ENCODE measurements around the gene C22orf15. TPM values are rescaled to one million over a fixed set of nuclear protein-coding genes. Genes with fewer than 3 reads are reported as not detected.

The C22orf15 gene
- total RNA-seq, 1 donor from 2014 or later: 0.39 TPM

- no peak overlapping the region for H3K4me2 ChIP-seq (ENCODE audit: low read length)
- DNase-seq (ENCODE audit: low read depth) (no peak), FAIRE-seq (no peak)
- H3K9ac ChIP-seq (ENCODE audit: low read length): no peak overlapping the region
- no peak overlapping the region for H3K27ac ChIP-seq (ENCODE audit: low read depth, low read length)
- H3K4me1 ChIP-seq (ENCODE audit: insufficient read depth, low read length): peaks cover 10% of the 10 kb centered on the region
- H3K27me3 ChIP-seq (ENCODE audit: insufficient read depth, low read length): no peaks in the 10 kb centered on the region
- no peak overlapping the region for H3K4me3 ChIP-seq (ENCODE audit: insufficient read depth, low read depth, low read length)
- H3K36me3 Mint-ChIP-seq (ENCODE audit: low read depth, unreplicated experiment): peaks cover 9% of the 10 kb centered on the region
- H3K27ac Mint-ChIP-seq (ENCODE audit: unreplicated experiment): no peak overlapping the region
- H3K9me3 ChIP-seq (ENCODE audit: insufficient read depth, low read depth, low read length): no peaks in the 10 kb centered on the region
- no peaks in the 10 kb centered on the region for H3K9me3 Mint-ChIP-seq (ENCODE audit: unreplicated experiment)
- H2AFZ ChIP-seq (ENCODE audit: low read depth, low read length): no peak overlapping the region
- H3K79me2 ChIP-seq (ENCODE audit: insufficient read depth, low read length): no peaks in the 10 kb centered on the region
- peaks cover 3% of the 10 kb centered on the region for H4K20me1 ChIP-seq (ENCODE audit: insufficient read depth, low read length)
- peaks cover 21% of the 10 kb centered on the region for H3K4me1 Mint-ChIP-seq (ENCODE audit: low read depth, unreplicated experiment)
- H3K36me3 ChIP-seq (ENCODE audit: insufficient read depth, low read length): no peaks in the 10 kb centered on the region
- peaks cover 24% of the 10 kb centered on the region for H3K27me3 Mint-ChIP-seq (ENCODE audit: low read depth, unreplicated experiment)
- TF ChIP-seq, protein P1, sequence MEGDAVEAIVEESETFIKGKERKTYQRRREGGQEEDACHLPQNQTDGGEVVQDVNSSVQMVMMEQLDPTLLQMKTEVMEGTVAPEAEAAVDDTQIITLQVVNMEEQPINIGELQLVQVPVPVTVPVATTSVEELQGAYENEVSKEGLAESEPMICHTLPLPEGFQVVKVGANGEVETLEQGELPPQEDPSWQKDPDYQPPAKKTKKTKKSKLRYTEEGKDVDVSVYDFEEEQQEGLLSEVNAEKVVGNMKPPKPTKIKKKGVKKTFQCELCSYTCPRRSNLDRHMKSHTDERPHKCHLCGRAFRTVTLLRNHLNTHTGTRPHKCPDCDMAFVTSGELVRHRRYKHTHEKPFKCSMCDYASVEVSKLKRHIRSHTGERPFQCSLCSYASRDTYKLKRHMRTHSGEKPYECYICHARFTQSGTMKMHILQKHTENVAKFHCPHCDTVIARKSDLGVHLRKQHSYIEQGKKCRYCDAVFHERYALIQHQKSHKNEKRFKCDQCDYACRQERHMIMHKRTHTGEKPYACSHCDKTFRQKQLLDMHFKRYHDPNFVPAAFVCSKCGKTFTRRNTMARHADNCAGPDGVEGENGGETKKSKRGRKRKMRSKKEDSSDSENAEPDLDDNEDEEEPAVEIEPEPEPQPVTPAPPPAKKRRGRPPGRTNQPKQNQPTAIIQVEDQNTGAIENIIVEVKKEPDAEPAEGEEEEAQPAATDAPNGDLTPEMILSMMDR (IDR thresholded peaks at IDR 0.05; ENCODE audit: insufficient read depth, low read depth, low read length): no peak
- no peak for TF ChIP-seq EZH2 (IDR thresholded peaks at IDR 0.05; ENCODE audit: insufficient read depth, low read length)
- no peak overlapping the region for H3K4me3 Mint-ChIP-seq (ENCODE audit: unreplicated experiment)
Measured at GRCh38 chr22:23777776-23778576, 15.2 kb downstream of the C22orf15 start.

DNA sequence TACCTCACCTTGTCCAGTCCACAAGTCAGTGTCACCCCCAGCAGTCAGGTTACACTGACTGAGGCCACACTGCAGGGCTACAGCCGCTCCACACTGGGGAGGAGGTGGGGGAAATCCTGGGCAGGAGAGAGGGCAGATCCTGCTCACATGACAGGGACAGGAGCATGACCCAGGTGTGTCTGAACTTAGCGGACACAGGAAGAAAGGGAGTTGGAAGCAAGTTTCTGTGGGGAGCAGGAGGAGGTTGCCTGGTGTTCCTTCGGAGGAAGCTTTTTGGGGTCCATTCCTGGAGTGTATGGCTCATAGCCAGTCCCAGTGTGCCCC is 15.7 kb downstream of the C22orf15 start:
- no peaks in the 10 kb centered on the region for H3K36me3 ChIP-seq (ENCODE audit: insufficient read depth, low read length)
- Mint-ChIP-seq H3K27me3 (ENCODE audit: low read depth, unreplicated experiment) (peaks cover 19% of the 10 kb centered on the region), H3K27ac (ENCODE audit: unreplicated experiment) (no peak overlapping the region), H3K4me1 (ENCODE audit: low read depth, unreplicated experiment) (peaks cover 16% of the 10 kb centered on the region), H3K36me3 (ENCODE audit: low read depth, unreplicated experiment) (peaks cover 9% of the 10 kb centered on the region), H3K4me3 (ENCODE audit: unreplicated experiment) (no peak overlapping the region), H3K9me3 (ENCODE audit: unreplicated experiment) (no peaks in the 10 kb centered on the region)
- H3K79me2 ChIP-seq (ENCODE audit: insufficient read depth, low read length): no peaks in the 10 kb centered on the region
- H3K4me2 ChIP-seq (ENCODE audit: low read length): no peak overlapping the region
- DNase-seq (ENCODE audit: low read depth) (no peak), FAIRE-seq (no peak)
- H3K9me3 ChIP-seq (ENCODE audit: insufficient read depth, low read depth, low read length): no peaks in the 10 kb centered on the region
- no peak overlapping the region for H3K9ac ChIP-seq (ENCODE audit: low read length)
- H3K4me1 ChIP-seq (ENCODE audit: insufficient read depth, low read length): peaks cover 7% of the 10 kb centered on the region
- TF ChIP-seq, protein P1 (IDR thresholded peaks at IDR 0.05; ENCODE audit: insufficient read depth, low read depth, low read length): no peak
- TF ChIP-seq EZH2 (IDR thresholded peaks at IDR 0.05; ENCODE audit: insufficient read depth, low read length): no peak
- H3K27ac ChIP-seq (ENCODE audit: low read depth, low read length): no peak overlapping the region
- H2AFZ ChIP-seq (ENCODE audit: low read depth, low read length): no peak overlapping the region
- H4K20me1 ChIP-seq (ENCODE audit: insufficient read depth, low read length): peaks cover under 1% of the 10 kb centered on the region
- H3K4me3 ChIP-seq (ENCODE audit: insufficient read depth, low read depth, low read length): no peak overlapping the region
- H3K27me3 ChIP-seq (ENCODE audit: insufficient read depth, low read length): no peaks in the 10 kb centered on the region

- peaks cover 16% of the 10 kb centered on the region for H3K4me1 Mint-ChIP-seq (ENCODE audit: low read depth, unreplicated experiment)
Measured at GRCh38 chr22:23779083-23779482, 16.3 kb downstream of the C22orf15 start.

More at GRCh38 chr22:23779083-23779482, 16.3 kb downstream of the C22orf15 start:
- DNase-seq (ENCODE audit: low read depth): no peak
- no peak for FAIRE-seq
- Mint-ChIP-seq H3K36me3 (ENCODE audit: low read depth, unreplicated experiment) (peaks cover 9% of the 10 kb centered on the region), H3K4me3 (ENCODE audit: unreplicated experiment) (no peak overlapping the region), H3K27ac (ENCODE audit: unreplicated experiment) (no peak overlapping the region), H3K9me3 (ENCODE audit: unreplicated experiment) (no peaks in the 10 kb centered on the region), H3K27me3 (ENCODE audit: low read depth, unreplicated experiment) (peaks cover 18% of the 10 kb centered on the region)
- Histone ChIP-seq H3K9me3 (ENCODE audit: insufficient read depth, low read depth, low read length) (no peaks in the 10 kb centered on the region), H3K27ac (ENCODE audit: low read depth, low read length) (no peak overlapping the region), H3K79me2 (ENCODE audit: insufficient read depth, low read length) (no peaks in the 10 kb centered on the region), H3K36me3 (ENCODE audit: insufficient read depth, low read length) (no peaks in the 10 kb centered on the region), H4K20me1 (ENCODE audit: insufficient read depth, low read length) (no peaks in the 10 kb centered on the region), H3K4me1 (ENCODE audit: insufficient read depth, low read length) (peaks cover 12% of the 10 kb centered on the region), H2AFZ (ENCODE audit: low read depth, low read length) (no peak overlapping the region), H3K27me3 (ENCODE audit: insufficient read depth, low read length) (no peaks in the 10 kb centered on the region), H3K9ac (ENCODE audit: low read length) (no peak overlapping the region), H3K4me3 (ENCODE audit: insufficient read depth, low read depth, low read length) (no peak overlapping the region), H3K4me2 (ENCODE audit: low read length) (no peak overlapping the region)
- TF ChIP-seq, protein P1 (IDR thresholded peaks at IDR 0.05; ENCODE audit: insufficient read depth, low read depth, low read length): no peak
- no peak for TF ChIP-seq EZH2 (IDR thresholded peaks at IDR 0.05; ENCODE audit: insufficient read depth, low read length)
